Measurements from ENCODE around the gene TRAFD1.
"Not testable (repeated sequence)": the region's sequence is repeated elsewhere in the genome, so short reads cannot be mapped to it uniquely, and the experiment has no call there.

DNA sequence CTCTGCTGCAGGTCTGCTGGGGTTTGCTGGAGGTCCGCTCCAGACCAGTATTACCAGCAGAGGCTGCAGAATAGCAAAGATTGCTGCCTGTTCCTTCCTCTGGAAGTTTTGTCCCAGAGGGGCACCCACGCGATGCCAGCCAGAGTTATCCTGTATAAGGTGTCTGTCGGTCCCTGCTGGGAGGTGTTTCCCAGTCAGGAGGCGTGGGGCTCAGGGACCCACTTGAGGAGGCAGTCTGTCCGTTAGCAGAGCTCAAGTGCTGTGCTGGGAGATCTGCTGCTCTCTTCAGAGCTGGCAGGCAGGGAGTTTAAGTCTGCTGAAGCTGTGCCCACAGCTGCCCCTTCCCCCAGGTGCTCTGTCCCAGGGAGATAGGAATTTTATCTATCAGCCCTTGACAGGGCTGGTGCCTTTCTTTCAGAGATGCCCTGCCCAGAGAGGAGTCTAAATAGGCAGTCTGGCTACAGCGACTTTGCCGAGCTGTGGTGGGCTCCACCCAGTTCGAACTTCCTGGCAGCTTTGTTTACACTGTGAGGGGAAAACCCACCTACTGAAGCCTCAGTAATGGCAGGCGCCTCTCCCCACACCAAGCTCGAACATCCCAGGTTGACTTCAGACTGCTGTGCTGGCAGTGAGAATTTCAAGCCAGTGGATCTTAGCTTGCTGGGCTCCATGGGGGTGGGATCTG, 33.2 kb downstream of the TRAFD1 start:
- TF ChIP-seq LCORL (IDR thresholded peaks at IDR 0.05); LCORL (CRISPR knock-in tag; IDR thresholded peaks at IDR 0.05); POLR2A (IDR thresholded peaks at IDR 0.05; ENCODE audit: insufficient read depth in 1 of 2, low read depth in 2 of 2, low read length in 2 of 2): not testable (repeated sequence)
